Esophagus muscularis mucosa (tissue), 4 donors: Measurements from ENCODE around the gene RAD18. TPM values are rescaled to one million over a fixed set of nuclear protein-coding genes. Genes with fewer than 3 reads are reported as not detected.

Experiments used
- DNase-seq: peaks from one replicate; pipeline ENCODE4 v3.0.0-alpha.2; 2017; ENCODE audit errors: extremely low spot score
- H3K27ac ChIP-seq, 4 donors: fragments of 200-600 bp; sonication (generic); replicated peaks in 1 of 4; 1 replicate in 3 of 4; 2 replicates in 1 of 4; pipeline ENCODE4 v1.5.1; 2016 to 2019; ENCODE audit warnings: mild to moderate bottlenecking in 1 of 4
- H3K27me3 ChIP-seq, 4 donors: fragments of 200-600 bp; sonication (generic); one replicate each; pipeline versions ENCODE4 v1.5.1 to v1.6.0; 2016 to 2019
- H3K36me3 ChIP-seq, 4 donors: fragments of 200-600 bp; sonication (generic); one replicate each; pipeline ENCODE4 v1.5.1; 2016 to 2019
- H3K4me1 ChIP-seq, 4 donors: fragments of 200-600 bp; sonication (generic); one replicate each; pipeline ENCODE4 v1.5.1; 2016 to 2019
- H3K4me3 ChIP-seq, 4 donors: fragments of 200-600 bp; sonication (generic); 1 replicate in 2 of 4; 2 replicates in 2 of 4; pipeline ENCODE4 v1.5.1; 2016 to 2019; ENCODE audit warnings: mild to moderate bottlenecking in 4 of 4, moderate library complexity in 1 of 4
- H3K9me3 ChIP-seq, 4 donors: fragments of 200-600 bp; sonication (generic); 1 replicate in 3 of 4; 2 replicates in 1 of 4; pipeline ENCODE4 v1.5.1; 2016 to 2019
- EP300 ChIP-seq: sonication (generic); formaldehyde crosslinking; IDR thresholded peaks from one replicate; pipeline ENCODE4 v1.6.1; 2017; ENCODE audit warnings: antibody characterized with exemption
- POLR2A ChIP-seq: fragments of 450-650 bp; IDR thresholded peaks from one replicate; pipeline ENCODE4 v1.6.1; 2017; ENCODE audit warnings: antibody characterized with exemption, moderate library complexity, mild to moderate bottlenecking, low read depth
- POLR2AphosphoS5 ChIP-seq, 2 donors: sonication (generic); formaldehyde crosslinking; IDR thresholded peaks; one replicate each; pipeline ENCODE4 v1.6.1; 2017; ENCODE audit warnings: antibody characterized with exemption in 2 of 2
- WGBS: methylation state at CpG from one replicate; pipeline ENCODE4 v1.1.5; 2018; 5-methylcytosine and 5-hydroxymethylcytosine counted together
- intact Hi-C: fragments of 100-400 bp; cut with DNase I; formaldehyde crosslinking; loops from one replicate; pipeline ENCODE4 v1.15.1; 2023
- total RNA-seq, 4 donors: library from RNA; depleted of rRNA; stranded (reverse); fragments of >200 nt; gene quantifications; one replicate each; pipeline versions ENCODE4 v1.1.0 to v1.2.1, GENCODE V29; 2016
- TF ChIP-seq, protein P1 (sequence below), 3 experiments: fragments of 200-600 bp in 2 of 3; fragments of 450-650 bp in 1 of 3; sonication (generic) in 2 of 3; IDR thresholded peaks; one replicate each; pipeline ENCODE4 v1.5.1; 2017 to 2019; ENCODE audit warnings: antibody characterized with exemption in 3 of 3, mild to moderate bottlenecking in 2 of 3, moderate library complexity in 1 of 3

Gene RAD18
- total RNA-seq, 4 donors from 2014 or later = 3.4 to 6.6 (median 5.2) TPM

- no peaks in the 10 kb centered on the region for H3K4me1 ChIP-seq
- intact Hi-C loops = no loop called here
- WGBS = 87% methylated on average over 1 of the region's 1 CpG
- H3K27me3 ChIP-seq = no peaks in the 10 kb centered on the region
- H3K9me3 ChIP-seq = no peaks in the 10 kb centered on the region
- no peak overlapping the region for H3K4me3 ChIP-seq
- no peak for DNase-seq
- TF ChIP-seq POLR2A = no peak
- no peaks in the 10 kb centered on the region for H3K36me3 ChIP-seq
- H3K27ac ChIP-seq = no peak overlapping the region
These were observed 91.0 kb downstream of the RAD18 start for GRCh38 chr3:8872261-8872660.

DNA sequence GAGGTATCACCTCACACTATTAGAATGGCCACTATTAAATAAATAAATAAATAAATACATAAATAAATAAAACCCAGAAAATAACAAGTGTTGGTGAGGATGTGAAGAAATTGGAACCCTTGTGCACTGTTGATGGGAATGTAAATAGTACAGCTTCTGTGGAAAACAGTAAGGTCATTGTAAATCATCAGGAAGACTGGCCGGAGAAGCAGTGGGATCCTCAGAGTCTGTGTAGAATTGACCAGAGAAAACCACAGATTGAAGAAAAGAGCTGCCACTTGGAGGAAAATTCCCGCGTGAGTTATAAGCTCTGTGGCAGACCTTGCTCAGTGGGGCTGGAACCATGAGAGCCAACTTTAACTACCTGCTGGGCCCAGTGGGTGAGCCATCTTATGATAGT lies 92.0 kb downstream of the RAD18 start:
- H3K4me1 ChIP-seq = no peaks in the 10 kb centered on the region
- no peaks in the 10 kb centered on the region for H3K9me3 ChIP-seq
- no peaks in the 10 kb centered on the region for H3K36me3 ChIP-seq
- 92% methylated on average over 3 of the region's 3 CpGs for WGBS
- no peak overlapping the region for H3K4me3 ChIP-seq
- TF ChIP-seq POLR2AphosphoS5 (IDR thresholded peaks at IDR 0.05) (no peak), EP300 (no peak), POLR2A (no peak)
- TF ChIP-seq, protein P1, sequence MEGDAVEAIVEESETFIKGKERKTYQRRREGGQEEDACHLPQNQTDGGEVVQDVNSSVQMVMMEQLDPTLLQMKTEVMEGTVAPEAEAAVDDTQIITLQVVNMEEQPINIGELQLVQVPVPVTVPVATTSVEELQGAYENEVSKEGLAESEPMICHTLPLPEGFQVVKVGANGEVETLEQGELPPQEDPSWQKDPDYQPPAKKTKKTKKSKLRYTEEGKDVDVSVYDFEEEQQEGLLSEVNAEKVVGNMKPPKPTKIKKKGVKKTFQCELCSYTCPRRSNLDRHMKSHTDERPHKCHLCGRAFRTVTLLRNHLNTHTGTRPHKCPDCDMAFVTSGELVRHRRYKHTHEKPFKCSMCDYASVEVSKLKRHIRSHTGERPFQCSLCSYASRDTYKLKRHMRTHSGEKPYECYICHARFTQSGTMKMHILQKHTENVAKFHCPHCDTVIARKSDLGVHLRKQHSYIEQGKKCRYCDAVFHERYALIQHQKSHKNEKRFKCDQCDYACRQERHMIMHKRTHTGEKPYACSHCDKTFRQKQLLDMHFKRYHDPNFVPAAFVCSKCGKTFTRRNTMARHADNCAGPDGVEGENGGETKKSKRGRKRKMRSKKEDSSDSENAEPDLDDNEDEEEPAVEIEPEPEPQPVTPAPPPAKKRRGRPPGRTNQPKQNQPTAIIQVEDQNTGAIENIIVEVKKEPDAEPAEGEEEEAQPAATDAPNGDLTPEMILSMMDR (IDR thresholded peaks at IDR 0.05) = no peak
- H3K27ac ChIP-seq = no peak overlapping the region
- DNase-seq = no peak
- intact Hi-C loops = no loop called here
- no peaks in the 10 kb centered on the region for H3K27me3 ChIP-seq

GRCh38 chr3:8870134-8870533 lies 93.1 kb downstream of the RAD18 start:
- H3K27ac ChIP-seq = no peak overlapping the region
- H3K4me3 ChIP-seq = no peak overlapping the region
- intact Hi-C loops = no loop called here
- no peak for DNase-seq
- no peaks in the 10 kb centered on the region for H3K27me3 ChIP-seq
- TF ChIP-seq, protein P1 (IDR thresholded peaks at IDR 0.05) = no peak
- no peak for TF ChIP-seq POLR2A
- TF ChIP-seq POLR2AphosphoS5 (IDR thresholded peaks at IDR 0.05) = no peak
- TF ChIP-seq EP300 = no peak
- no peaks in the 10 kb centered on the region for H3K9me3 ChIP-seq
- 93% methylated on average over 7 of the region's 7 CpGs for WGBS
- H3K4me1 ChIP-seq = no peaks in the 10 kb centered on the region
- H3K36me3 ChIP-seq = no peaks in the 10 kb centered on the region

DNA sequence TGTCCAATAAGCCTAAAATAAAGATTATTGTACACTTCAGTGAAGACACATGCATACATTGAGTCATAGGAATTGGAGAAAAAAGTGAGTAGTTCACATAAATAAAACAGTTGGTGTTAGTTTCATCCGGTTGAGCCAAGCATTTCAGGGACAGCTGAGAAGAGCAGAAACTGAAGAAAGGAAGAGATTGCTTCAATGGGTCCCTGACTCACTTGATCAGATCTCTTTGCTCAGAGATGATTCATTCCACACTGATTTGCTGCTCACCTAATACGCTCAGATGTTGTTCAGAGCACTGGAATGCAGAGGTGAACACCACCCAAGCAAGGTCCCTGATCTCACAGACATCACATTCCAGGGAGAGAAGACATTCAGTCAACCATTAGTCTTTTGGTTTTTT lies 93.7 kb downstream of the RAD18 start:
- WGBS = 62% methylated on average over 2 of the region's 2 CpGs

DNA sequence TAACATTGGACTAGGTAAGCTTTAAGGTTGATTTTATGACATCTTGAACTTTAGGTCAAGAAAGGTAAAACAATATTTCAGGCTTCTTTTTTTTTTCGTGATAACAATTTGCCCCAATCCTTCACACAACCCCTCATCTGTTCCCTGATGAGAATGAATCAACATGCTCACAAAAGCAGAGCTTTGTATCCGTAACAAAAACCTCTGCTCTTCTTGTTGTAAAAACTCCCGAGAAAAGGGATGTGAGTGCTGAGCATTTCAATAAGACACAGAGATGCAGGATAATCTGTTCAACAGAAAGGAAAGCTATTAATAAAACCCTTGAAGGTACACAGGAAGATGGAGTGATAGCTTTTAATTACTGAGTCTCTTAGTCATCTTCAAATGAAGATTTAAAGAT lies 94.3 kb downstream of the RAD18 start:
- WGBS = 89% methylated on average over 3 of the region's 3 CpGs
- no peak for DNase-seq
- Histone ChIP-seq H3K36me3 (no peaks in the 10 kb centered on the region), H3K4me1 (no peaks in the 10 kb centered on the region), H3K27ac (no peak overlapping the region), H3K9me3 (no peaks in the 10 kb centered on the region), H3K27me3 (no peaks in the 10 kb centered on the region), H3K4me3 (no peak overlapping the region)
- TF ChIP-seq POLR2A (no peak), EP300 (no peak), POLR2AphosphoS5 (IDR thresholded peaks at IDR 0.05) (no peak)
- TF ChIP-seq, protein P1 (IDR thresholded peaks at IDR 0.05) = no peak
- intact Hi-C loops = no loop called here

More for the DNA sequence above, 93.7 kb downstream of the RAD18 start:
- H3K4me3 ChIP-seq = no peak overlapping the region
- no peak overlapping the region for H3K27ac ChIP-seq
- no peaks in the 10 kb centered on the region for H3K36me3 ChIP-seq
- TF ChIP-seq POLR2A = no peak
- TF ChIP-seq POLR2AphosphoS5 (IDR thresholded peaks at IDR 0.05) = no peak
- TF ChIP-seq, protein P1 (IDR thresholded peaks at IDR 0.05) = no peak
- no peak for TF ChIP-seq EP300
- no peaks in the 10 kb centered on the region for H3K9me3 ChIP-seq
- no peaks in the 10 kb centered on the region for H3K4me1 ChIP-seq
- no peaks in the 10 kb centered on the region for H3K27me3 ChIP-seq
- DNase-seq = no peak
- intact Hi-C loops = no loop called here
